T-helper 2 cell treated with Interferon-gamma antibody and Interleukin-4, amounts not matched to agents 100 ng/mL and 5 ng/mL, for 36 hours (primary cell): ENCODE data around the gene MCRIP2. TPM values are rescaled to one million over a fixed set of nuclear protein-coding genes. Genes with fewer than 3 reads are reported as not detected.

Experiments
- intact Hi-C: fragments of 100-400 bp; cut with micrococcal nuclease; formaldehyde crosslinking; loops from one replicate; pipeline ENCODE4 v1.15.1; 2023
- total RNA-seq: library from RNA; stranded (reverse); gene quantifications from 2 replicates; pipeline ENCODE4 v1.2.3, GENCODE V29; 2022

MCRIP2 gene
- total RNA-seq, 1 donor from 2014 or later = 24.5 TPM

- intact Hi-C loops = no loop called here
Measured at GRCh38 chr16:647173-647902, 5.7 kb downstream of the MCRIP2 start.

GRCh38 chr16:648071-648780 is 6.6 kb downstream of the MCRIP2 start:
- intact Hi-C loops = no loop called here

DNA sequence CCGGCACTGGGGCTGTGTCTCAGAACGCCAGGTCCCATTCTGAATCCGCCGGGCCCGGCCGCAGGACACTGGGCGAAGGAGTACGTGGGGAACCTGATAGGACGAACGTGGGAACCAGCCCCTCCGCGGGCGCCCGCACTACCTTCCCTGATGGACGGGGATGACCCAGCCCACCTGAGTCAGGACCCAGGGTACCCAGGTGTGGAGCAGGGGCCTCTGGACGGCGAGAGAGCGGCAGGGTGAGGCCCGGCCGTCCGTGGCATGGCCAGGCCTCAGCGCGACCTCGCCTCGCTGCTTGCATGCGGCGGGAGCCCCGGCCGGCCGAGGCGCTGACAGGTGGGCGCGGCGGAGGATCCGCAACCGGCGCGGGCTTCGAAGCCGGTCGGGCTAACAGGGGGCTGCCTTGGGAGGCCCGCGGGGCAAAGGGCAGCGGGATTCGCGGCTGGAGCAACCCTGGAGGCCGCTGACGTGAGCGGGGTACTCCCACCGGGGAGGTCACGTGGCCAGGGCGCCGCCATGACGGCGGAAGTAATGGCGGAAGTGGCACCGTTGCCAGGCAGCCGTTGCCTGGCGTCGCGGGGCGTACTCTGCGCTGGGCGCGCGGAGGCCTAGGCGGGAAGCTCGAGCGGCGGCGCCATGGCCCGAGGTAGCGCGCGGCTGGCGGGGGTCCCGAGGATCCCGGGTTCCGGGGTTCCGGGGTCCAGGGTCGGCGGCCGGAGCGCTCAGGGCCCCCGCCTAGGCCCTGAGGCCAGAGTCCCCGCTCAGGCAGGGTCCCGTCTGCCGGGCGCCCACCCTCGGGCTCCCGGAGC is 7.4 kb downstream of the MCRIP2 start, which contains the start of gene WDR90:
Gene WDR90 (plus strand): TSS at position 585 of the 809 bp plus-strand sequence. CDS start 52 bp downstream, at position 637.
- intact Hi-C loops = no loop called here

DNA sequence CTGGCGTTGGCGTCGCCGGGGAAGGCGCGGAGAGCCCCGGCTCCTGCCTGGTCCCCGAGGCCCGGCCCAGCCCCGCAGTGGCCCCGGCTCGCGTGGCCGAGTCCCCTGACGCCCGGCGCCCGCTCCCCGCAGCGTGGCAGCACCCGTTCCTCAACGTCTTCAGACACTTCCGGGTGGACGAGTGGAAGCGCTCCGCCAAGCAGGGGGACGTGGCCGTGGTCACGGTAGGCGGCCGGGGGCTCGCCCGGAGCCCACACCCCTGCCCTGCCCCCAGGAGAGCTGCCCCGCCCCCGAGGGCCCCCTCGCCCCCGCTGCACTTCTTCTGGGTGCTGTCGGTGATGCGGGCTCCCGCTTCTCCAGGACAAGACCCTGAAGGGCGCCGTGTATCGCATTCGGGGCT is 8.0 kb downstream of the MCRIP2 start:
- intact Hi-C loops = no loop called here

- intact Hi-C loops = no loop called here
Measured at GRCh38 chr16:651844-652243, 10.2 kb downstream of the MCRIP2 start.

- intact Hi-C loops = no loop called here
Measured at GRCh38 chr16:652454-653305, 11.1 kb downstream of the MCRIP2 start.

GRCh38 chr16:654034-654433 is 12.4 kb downstream of the MCRIP2 start:
- intact Hi-C loops = no loop called here

DNA sequence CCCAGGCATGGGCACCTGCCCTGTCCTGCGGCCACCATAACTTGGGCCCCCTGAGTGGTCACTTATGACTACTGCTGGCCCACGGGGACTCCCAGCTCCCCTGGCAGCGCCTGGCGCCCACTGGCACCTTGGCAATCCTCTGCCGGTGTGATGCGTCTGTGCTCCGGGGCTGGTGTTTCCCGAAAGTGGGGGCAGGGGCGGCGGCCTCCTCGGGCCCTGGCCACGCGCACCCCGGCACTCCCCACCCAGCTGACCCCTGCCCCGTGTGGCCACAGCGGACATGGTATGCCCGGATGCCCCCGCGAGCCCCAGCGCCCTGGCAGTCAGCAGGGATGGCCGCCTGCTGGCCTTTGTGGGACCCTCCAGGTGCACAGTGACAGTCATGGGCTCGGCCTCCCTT is 15.9 kb downstream of the MCRIP2 start:
- intact Hi-C loops = no loop called here

- intact Hi-C loops = no loop called here
Measured at GRCh38 chr16:658679-659571, 17.3 kb downstream of the MCRIP2 start.

- intact Hi-C loops = loop anchor here (2.0 kb wide), 1 partner anchor 23 kb away; the partner anchor contains the start of gene METTL26
Measured at GRCh38 chr16:659618-660017, 18.0 kb downstream of the MCRIP2 start.

DNA sequence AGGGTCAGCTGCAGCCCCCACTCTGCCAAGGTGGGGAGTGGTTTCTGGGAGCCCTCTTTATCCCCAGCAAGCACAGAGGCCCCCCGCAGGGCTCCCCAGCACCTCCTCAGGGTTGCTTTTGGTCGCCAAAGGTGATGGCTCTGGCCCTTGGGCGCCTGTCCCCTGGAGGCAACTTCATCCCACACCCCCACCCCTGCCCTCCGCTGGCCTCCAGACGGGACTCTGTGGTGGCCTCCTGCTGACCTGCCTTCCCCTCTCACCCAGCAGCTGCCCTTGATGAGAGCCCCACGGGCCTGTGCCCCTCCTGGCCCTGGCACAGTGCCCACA is 18.5 kb downstream of the MCRIP2 start:
- intact Hi-C loops = loop anchor here (2.0 kb wide), 1 partner anchor 23 kb away; the partner anchor contains the start of gene METTL26

DNA sequence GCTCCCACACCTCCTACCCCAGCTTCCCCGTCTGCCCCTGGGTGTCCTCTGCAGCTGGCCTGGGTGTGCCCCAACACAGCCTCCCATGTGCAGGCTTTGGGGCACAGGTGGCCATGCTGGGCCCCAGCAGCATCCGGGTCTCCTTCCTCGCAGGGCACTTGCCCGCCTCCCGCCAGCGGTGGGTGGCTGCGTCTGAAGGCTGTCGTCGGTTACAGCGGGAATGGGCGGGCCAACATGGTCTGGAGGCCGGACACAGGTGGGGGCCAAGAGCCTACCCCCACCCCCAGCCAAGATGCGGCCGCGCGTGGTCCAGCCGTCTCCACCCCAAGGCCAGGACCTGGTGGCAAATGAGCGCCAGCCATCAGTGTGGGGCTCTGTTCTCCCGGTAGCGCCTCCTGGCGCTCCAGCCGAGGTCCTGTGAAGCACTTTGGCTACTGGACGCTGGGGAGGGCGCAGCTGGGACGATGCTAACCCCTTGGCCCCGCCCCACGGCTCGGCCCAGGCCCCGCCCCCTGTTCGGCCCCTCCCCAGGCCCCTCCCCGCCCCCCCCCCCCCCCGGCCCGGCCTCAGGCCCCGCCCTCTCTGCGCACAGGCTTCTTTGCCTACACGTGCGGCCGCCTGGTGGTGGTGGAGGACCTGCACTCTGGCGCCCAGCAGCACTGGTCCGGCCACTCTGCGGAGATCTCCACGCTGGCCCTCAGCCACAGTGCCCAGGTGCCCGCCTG is 19.0 kb downstream of the MCRIP2 start:
- intact Hi-C loops = loop anchor here (2.0 kb wide), 1 partner anchor 24 kb away; the partner anchor contains the start of gene METTL26

- intact Hi-C loops = loop anchor here (2.0 kb wide), 1 partner anchor 25 kb away; the partner anchor contains the start of gene METTL26
Measured at GRCh38 chr16:661184-661821, 19.7 kb downstream of the MCRIP2 start.

- intact Hi-C loops = no loop called here
Measured at GRCh38 chr16:662095-662494, 20.5 kb downstream of the MCRIP2 start.

DNA sequence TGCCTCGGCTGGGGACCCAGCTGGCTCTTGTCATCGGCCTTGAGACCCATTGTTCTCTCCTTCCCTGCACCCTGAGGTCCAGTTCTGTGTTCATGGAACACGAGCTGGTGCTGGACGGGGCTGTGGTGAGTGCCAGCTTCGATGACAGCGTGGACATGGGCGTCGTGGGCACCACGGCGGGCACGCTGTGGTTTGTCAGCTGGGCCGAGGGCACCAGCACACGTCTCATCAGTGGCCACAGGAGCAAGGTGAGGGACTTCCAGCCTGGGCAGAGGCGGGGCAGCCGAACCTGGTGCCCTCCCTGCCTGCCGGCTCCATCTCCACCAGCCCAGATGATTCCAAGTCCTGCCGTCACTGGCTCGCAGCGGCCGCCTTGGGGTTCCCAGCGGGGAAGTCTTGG is 21.0 kb downstream of the MCRIP2 start:
- intact Hi-C loops = no loop called here

- intact Hi-C loops = no loop called here
Measured at GRCh38 chr16:666572-666971, 24.9 kb downstream of the MCRIP2 start.

DNA sequence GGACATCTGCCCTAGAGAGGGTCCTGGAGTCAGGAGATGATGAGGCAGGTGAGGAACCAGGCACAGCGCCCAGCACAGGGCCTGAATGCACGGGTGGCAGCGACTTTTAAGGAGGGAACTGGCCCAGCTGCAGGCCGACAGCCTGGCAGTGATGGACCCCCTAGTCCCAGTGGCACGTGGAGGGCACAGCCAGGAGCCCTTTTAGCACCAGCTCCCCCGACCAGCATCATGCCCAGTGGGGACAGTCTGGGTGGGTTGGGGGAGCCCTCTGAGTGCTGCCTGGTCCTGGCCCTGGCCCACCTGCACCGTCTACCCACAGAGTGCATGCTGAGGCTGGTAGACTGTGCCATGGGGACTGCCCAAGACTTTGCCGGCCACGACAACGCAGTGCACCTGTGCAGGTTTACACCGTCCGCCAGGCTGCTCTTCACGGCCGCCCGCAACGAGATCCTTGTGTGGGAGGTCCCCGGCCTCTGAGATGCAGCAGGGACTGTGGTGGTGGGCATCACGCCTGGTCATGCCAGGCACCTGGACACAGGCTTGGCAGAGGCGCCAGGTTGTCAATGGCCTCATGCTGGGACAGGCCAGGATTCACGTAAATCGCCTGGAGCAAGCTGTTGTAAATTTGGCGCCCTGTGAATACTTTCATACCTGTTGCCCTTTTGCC is 25.6 kb downstream of the MCRIP2 start:
- intact Hi-C loops = no loop called here
